ENCODE results near the gene HEATR5A. TPM values are rescaled to one million over a fixed set of nuclear protein-coding genes. Genes with fewer than 3 reads are reported as not detected.

HEATR5A gene
- total and polyA plus RNA-seq, 9 of the 15 experiments (the other 6 are each of a cell fraction or from before 2014, with no cell fraction given): 8.0 to 50.9 (median 23.0) TPM

DNA sequence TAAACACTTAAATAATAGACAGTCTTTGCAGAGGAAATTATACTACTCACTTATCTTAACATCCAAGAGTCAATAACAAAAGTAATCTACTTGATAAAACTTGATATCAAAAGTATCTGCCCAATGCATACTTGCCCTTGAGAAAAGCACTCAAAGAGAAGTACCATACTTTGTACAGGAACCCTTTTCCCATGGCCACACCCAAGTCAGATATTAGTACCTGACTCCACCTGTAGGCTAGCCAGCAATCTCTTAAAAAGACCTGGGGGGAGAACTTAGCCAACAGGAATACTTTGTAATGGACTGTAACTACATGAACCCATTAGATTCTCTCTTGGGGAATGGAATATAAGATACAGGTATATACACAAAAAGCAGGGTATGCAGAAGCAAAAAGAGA is 113.2 kb downstream of the HEATR5A start (continued):
- TF ChIP-seq ZFP91 (CRISPR knock-in tag; IDR thresholded peaks at IDR 0.05) (no peak), BRD4 (IDR thresholded peaks at IDR 0.05) (no peak), NUFIP1 (IDR thresholded peaks at IDR 0.05; ENCODE audit: partially characterized antibody) (no peak), ZKSCAN1 (IDR thresholded peaks at IDR 0.05; ENCODE audit: low read depth, low read length) (no peak), RBM22 (IDR thresholded peaks at IDR 0.05; ENCODE audit: low read depth, low read length, poor library complexity, severe bottlenecking) (no peak), SNIP1 (IDR thresholded peaks at IDR 0.05; ENCODE audit: low read depth) (no peak), HNRNPL (IDR thresholded peaks at IDR 0.05; ENCODE audit: low read depth, low read length) (no peak), MAFK (IDR thresholded peaks at IDR 0.05; ENCODE audit: low read length) (no peak), ZNF561 (CRISPR knock-in tag; conservative IDR thresholded peaks at IDR 0.05) (no peak)
- TF ChIP-seq, protein P1, sequence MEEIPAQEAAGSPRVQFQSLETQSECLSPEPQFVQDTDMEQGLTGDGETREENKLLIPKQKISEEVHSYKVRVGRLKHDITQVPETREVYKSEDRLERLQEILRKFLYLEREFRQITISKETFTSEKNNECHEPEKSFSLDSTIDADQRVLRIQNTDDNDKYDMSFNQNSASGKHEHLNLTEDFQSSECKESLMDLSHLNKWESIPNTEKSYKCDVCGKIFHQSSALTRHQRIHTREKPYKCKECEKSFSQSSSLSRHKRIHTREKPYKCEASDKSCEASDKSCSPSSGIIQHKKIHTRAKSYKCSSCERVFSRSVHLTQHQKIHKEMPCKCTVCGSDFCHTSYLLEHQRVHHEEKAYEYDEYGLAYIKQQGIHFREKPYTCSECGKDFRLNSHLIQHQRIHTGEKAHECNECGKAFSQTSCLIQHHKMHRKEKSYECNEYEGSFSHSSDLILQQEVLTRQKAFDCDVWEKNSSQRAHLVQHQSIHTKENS (CRISPR knock-in tag; IDR thresholded peaks at IDR 0.05): no peak
- TF ChIP-seq, protein P2, sequence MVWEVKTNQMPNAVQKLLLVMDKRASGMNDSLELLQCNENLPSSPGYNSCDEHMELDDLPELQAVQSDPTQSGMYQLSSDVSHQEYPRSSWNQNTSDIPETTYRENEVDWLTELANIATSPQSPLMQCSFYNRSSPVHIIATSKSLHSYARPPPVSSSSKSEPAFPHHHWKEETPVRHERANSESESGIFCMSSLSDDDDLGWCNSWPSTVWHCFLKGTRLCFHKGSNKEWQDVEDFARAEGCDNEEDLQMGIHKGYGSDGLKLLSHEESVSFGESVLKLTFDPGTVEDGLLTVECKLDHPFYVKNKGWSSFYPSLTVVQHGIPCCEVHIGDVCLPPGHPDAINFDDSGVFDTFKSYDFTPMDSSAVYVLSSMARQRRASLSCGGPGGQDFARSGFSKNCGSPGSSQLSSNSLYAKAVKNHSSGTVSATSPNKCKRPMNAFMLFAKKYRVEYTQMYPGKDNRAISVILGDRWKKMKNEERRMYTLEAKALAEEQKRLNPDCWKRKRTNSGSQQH (CRISPR knock-in tag; IDR thresholded peaks at IDR 0.05): no peak
